ENCODE measurements around the gene OGFR.

Gene OGFR

GRCh38 chr20:62770111-62770910 lies 34.3 kb upstream of the OGFR start:
- no peak for DNase-seq (ENCODE audit: low read depth in 2 of 2)

GRCh38 chr20:62770916-62771315 lies 33.7 kb upstream of the OGFR start:
- no peak for DNase-seq (ENCODE audit: low read depth in 2 of 2)

- no peak for DNase-seq (ENCODE audit: low read depth in 2 of 2)
Observed at GRCh38 chr20:62771396-62772102, 33.1 kb upstream of the OGFR start.

GRCh38 chr20:62772103-62772611 lies 32.5 kb upstream of the OGFR start:
- no peak for DNase-seq (ENCODE audit: low read depth in 2 of 2)

- no peak for DNase-seq (ENCODE audit: low read depth in 2 of 2)
Observed at GRCh38 chr20:62772619-62772989, 32.0 kb upstream of the OGFR start.

- no peak for DNase-seq (ENCODE audit: low read depth in 2 of 2)
Observed at GRCh38 chr20:62772990-62773844, 31.4 kb upstream of the OGFR start.

- DNase-seq (ENCODE audit: low read depth in 2 of 2), result no peak
Observed at GRCh38 chr20:62773845-62774714, 30.6 kb upstream of the OGFR start.

- DNase-seq (ENCODE audit: low read depth in 2 of 2), result no peak
Observed at GRCh38 chr20:62774762-62775161, 29.9 kb upstream of the OGFR start.

GRCh38 chr20:62775206-62775605 lies 29.4 kb upstream of the OGFR start:
- no peak for DNase-seq (ENCODE audit: low read depth in 2 of 2)

GRCh38 chr20:62776035-62776691 lies 28.5 kb upstream of the OGFR start:
- no peak for DNase-seq (ENCODE audit: low read depth in 2 of 2)

- DNase-seq (ENCODE audit: low read depth in 2 of 2), result peak; percentile 31 to 48
Observed at GRCh38 chr20:62776692-62777527, 27.7 kb upstream of the OGFR start.

GRCh38 chr20:62777528-62777830 lies 27.2 kb upstream of the OGFR start:
- DNase-seq (ENCODE audit: low read depth in 2 of 2), result no peak

- DNase-seq (ENCODE audit: low read depth in 2 of 2), result no peak
Observed at GRCh38 chr20:62778058-62778457, 26.6 kb upstream of the OGFR start.

GRCh38 chr20:62778601-62779416 lies 25.8 kb upstream of the OGFR start:
- DNase-seq (ENCODE audit: low read depth in 2 of 2), result no peak

- DNase-seq (ENCODE audit: low read depth in 2 of 2), result no peak
Observed at GRCh38 chr20:62779417-62779685, 25.3 kb upstream of the OGFR start.

- DNase-seq (ENCODE audit: low read depth in 2 of 2), result no peak
Observed at GRCh38 chr20:62780204-62780603, 24.4 kb upstream of the OGFR start.

- no peak for DNase-seq (ENCODE audit: low read depth in 2 of 2)
Observed at GRCh38 chr20:62780696-62781095, 23.9 kb upstream of the OGFR start.

- no peak for DNase-seq (ENCODE audit: low read depth in 2 of 2)
Observed at GRCh38 chr20:62782149-62782892, 22.3 kb upstream of the OGFR start.

GRCh38 chr20:62782893-62783278 lies 21.7 kb upstream of the OGFR start:
- DNase-seq (ENCODE audit: low read depth in 2 of 2), result no peak
